HCT116 (cell line): ENCODE results near the gene CEACAM19.

Source experiments
- EGR1 ChIP-seq: IDR thresholded peaks from 2 replicates; pipeline ENCODE4 v1.6.1; 2012; ENCODE audit warnings: low read depth
- EZH2 ChIP-seq: fragments of 200-600 bp; sonication (generic); IDR thresholded peaks from 2 replicates; pipeline ENCODE4 v1.6.1; 2017; ENCODE audit warnings: antibody characterized with exemption, mixed run types
- EZH2phosphoT487 ChIP-seq: fragments of 200-600 bp; IDR thresholded peaks from 2 replicates; pipeline ENCODE4 v1.6.1; 2018; ENCODE audit warnings: antibody characterized with exemption, borderline replicate concordance
- FOSL1 ChIP-seq: IDR thresholded peaks from 2 replicates; pipeline ENCODE4 v1.6.1; 2012; ENCODE audit warnings: low read depth
- POLR2A ChIP-seq: IDR thresholded peaks from 2 replicates; pipeline ENCODE4 v1.7.0; 2011; ENCODE audit warnings: borderline replicate concordance; ENCODE audit not compliant: insufficient read depth, insufficient read length; ENCODE audit errors: extremely low read depth
- POLR2AphosphoS5 ChIP-seq: IDR thresholded peaks from 2 replicates; pipeline ENCODE4 v1.6.1; 2011; ENCODE audit warnings: mild to moderate bottlenecking, low read depth, low read length, moderate library complexity
- YY1 ChIP-seq: IDR thresholded peaks from 2 replicates; pipeline ENCODE4 v1.6.1; 2011; ENCODE audit warnings: low read length, low read depth, moderate library complexity, mild to moderate bottlenecking; ENCODE audit not compliant: insufficient replicate concordance; ENCODE audit errors: extremely low read depth
- ZNF274 ChIP-seq: fragments of 200-500 bp; sonication (Bioruptor generic); IDR thresholded peaks from 2 replicates; pipeline ENCODE4 v1.6.1; 2014; ENCODE audit warnings: mild to moderate bottlenecking, low read depth, low read length, inconsistent platforms
- TF ChIP-seq, protein P1 (sequence below), 3 experiments: fragments of 200-600 bp in 1 of 3; sonication (generic) in 1 of 3; IDR thresholded peaks in 2 of 3; conservative IDR thresholded peaks in 1 of 3; 2 replicates each; pipeline ENCODE4 v1.5.1; 2012 to 2017; ENCODE audit warnings: low read depth in 2 of 3, low read length in 2 of 3, antibody characterized with exemption in 1 of 3, borderline replicate concordance in 1 of 3, control low read depth in 1 of 3, mild to moderate bottlenecking in 1 of 3, mixed read lengths in 1 of 3, mixed run types in 1 of 3, moderate library complexity in 1 of 3; ENCODE audit not compliant: insufficient read depth in 1 of 3

DNA sequence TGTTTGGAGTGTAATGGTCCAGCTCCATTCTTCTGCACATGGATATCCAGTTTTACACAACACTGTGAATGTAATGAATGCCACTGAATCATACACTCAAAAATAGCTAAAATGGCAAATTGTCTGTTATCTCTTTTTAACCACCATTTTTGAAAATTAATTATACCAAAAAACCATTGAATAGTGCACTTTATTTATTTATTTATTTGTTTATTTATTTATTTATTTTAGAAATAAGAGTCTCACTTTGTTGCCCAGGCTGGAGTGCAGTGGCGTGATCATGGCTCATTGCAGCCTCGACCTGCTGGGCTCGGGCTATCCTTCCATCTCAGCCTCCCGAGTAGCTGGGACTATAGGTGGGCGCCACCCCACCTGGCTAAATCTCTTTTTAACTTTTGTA lies 7.3 kb upstream of the CEACAM19 start:
- no peak for TF ChIP-seq EZH2phosphoT487
- TF ChIP-seq, protein P1, sequence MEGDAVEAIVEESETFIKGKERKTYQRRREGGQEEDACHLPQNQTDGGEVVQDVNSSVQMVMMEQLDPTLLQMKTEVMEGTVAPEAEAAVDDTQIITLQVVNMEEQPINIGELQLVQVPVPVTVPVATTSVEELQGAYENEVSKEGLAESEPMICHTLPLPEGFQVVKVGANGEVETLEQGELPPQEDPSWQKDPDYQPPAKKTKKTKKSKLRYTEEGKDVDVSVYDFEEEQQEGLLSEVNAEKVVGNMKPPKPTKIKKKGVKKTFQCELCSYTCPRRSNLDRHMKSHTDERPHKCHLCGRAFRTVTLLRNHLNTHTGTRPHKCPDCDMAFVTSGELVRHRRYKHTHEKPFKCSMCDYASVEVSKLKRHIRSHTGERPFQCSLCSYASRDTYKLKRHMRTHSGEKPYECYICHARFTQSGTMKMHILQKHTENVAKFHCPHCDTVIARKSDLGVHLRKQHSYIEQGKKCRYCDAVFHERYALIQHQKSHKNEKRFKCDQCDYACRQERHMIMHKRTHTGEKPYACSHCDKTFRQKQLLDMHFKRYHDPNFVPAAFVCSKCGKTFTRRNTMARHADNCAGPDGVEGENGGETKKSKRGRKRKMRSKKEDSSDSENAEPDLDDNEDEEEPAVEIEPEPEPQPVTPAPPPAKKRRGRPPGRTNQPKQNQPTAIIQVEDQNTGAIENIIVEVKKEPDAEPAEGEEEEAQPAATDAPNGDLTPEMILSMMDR (IDR thresholded peaks at IDR 0.05 in 2 of 3, conservative IDR thresholded peaks at IDR 0.05 in 1 of 3; ENCODE audit: borderline replicate concordance in 1 of 3, insufficient read depth in 1 of 3, low read depth in 2 of 3, low read length in 2 of 3), result no peak
- no peak for TF ChIP-seq FOSL1
- TF ChIP-seq ZNF274, result no peak
- no peak for TF ChIP-seq YY1
- no peak for TF ChIP-seq POLR2A
- TF ChIP-seq EZH2, result no peak
- TF ChIP-seq EGR1, result no peak
- peak; percentile 7; the same call in 1 of the 2 replicates for TF ChIP-seq POLR2AphosphoS5
